GM18511 (cell line): ENCODE results near the gene SEL1L3.
"Not testable (repeated sequence)": the region's sequence is repeated elsewhere in the genome, so short reads cannot be mapped to it uniquely, and the experiment has no call there.

Experiments used
- ATAC-seq: cut with Tn5 transposase; IDR thresholded peaks from one replicate; pipeline ENCODE4 v1.9.1; 2021; ENCODE audit warnings: mild to moderate bottlenecking, moderate library complexity; ENCODE audit not compliant: unreplicated experiment

SEL1L3 gene

GRCh38 chr4:25879991-25880651 lies 17.3 kb upstream of the SEL1L3 start:
- ATAC-seq, result peak; percentile 64

- ATAC-seq, result no peak
Observed at GRCh38 chr4:25879587-25879986, 16.8 kb upstream of the SEL1L3 start.

- ATAC-seq, result no peak
Observed at GRCh38 chr4:25879091-25879584, 16.4 kb upstream of the SEL1L3 start.

GRCh38 chr4:25878676-25879075 lies 15.9 kb upstream of the SEL1L3 start:
- no peak for ATAC-seq

- peak; percentile 58 for ATAC-seq
Observed at GRCh38 chr4:25875281-25875745, 12.5 kb upstream of the SEL1L3 start.

GRCh38 chr4:25874655-25875054 lies 11.9 kb upstream of the SEL1L3 start:
- ATAC-seq, result peak; percentile 59

- no peak for ATAC-seq
Observed at GRCh38 chr4:25873632-25874129, 10.9 kb upstream of the SEL1L3 start.

- ATAC-seq, result no peak
Observed at GRCh38 chr4:25872851-25873631, 10.3 kb upstream of the SEL1L3 start.

GRCh38 chr4:25870081-25870480 lies 7.3 kb upstream of the SEL1L3 start:
- no peak for ATAC-seq

GRCh38 chr4:25867781-25868294 lies 5.0 kb upstream of the SEL1L3 start:
- ATAC-seq, result no peak

GRCh38 chr4:25866401-25866800 lies 3.6 kb upstream of the SEL1L3 start:
- not testable (repeated sequence) for ATAC-seq

- ATAC-seq, result no peak
Observed at GRCh38 chr4:25865586-25865985, 2.8 kb upstream of the SEL1L3 start.

GRCh38 chr4:25863831-25864418 lies 1.1 kb upstream of the SEL1L3 start:
- ATAC-seq, result no peak

- no peak for ATAC-seq
Observed at GRCh38 chr4:25863347-25863784, 578 bp upstream of the SEL1L3 start.

GRCh38 chr4:25861951-25862410 lies 807 bp downstream of the SEL1L3 start:
- ATAC-seq, result peak; percentile 19

GRCh38 chr4:25861280-25861950 lies 1.4 kb downstream of the SEL1L3 start:
- no peak for ATAC-seq

GRCh38 chr4:25860586-25861279 lies 2.1 kb downstream of the SEL1L3 start:
- ATAC-seq, result no peak

GRCh38 chr4:25859429-25860148 lies 3.2 kb downstream of the SEL1L3 start:
- ATAC-seq, result peak; percentile 47

GRCh38 chr4:25857851-25858400 lies 4.9 kb downstream of the SEL1L3 start:
- no peak for ATAC-seq
